ENCODE results near the gene ANKRD39.
"Not testable (repeated sequence)": the region's sequence is repeated elsewhere in the genome, so short reads cannot be mapped to it uniquely, and the experiment has no call there.

ANKRD39 gene

DNA sequence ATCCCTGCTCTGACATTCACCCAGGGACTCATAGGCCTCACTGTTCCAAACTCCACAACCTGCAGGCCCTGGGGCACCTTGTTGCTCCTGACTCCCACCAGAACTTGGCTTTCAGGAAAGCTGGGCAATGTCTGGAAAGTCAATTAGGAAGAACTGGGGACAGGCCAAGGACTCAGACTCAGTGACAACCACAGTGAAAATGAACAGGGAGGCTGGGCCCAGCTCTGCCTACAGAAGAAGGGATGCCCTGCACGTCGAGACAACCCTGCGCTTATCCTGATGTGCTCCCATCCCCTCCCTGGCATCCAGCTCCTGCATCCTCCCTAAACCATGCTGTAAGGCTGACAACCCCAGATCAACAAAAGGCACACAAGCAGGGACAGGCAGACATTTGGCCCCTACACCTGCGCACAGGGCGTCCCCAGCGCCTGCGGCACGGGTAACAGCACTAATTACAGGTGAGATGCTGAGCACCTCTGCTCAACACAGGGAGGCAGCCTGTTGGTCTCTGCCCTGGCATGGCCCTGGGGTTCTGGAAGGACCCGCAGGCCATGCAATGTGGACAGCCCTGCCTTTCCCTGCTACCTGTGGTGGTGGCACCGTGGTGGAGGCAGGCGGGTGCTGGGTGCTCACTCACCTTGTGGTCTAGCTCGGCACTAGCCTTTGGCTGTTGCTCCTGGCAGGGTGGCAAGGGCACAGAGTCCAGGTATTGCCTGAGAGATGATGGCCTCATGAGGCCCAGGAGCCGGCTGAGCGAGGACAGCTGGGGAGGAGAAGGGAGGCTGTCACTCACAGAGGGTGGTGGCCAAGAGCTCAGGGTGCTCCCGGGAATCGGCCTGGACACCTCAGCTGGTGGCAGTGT is 35.7 kb upstream of the ANKRD39 start:
- FAIRE-seq: no peak
- TF ChIP-seq POLR2A (IDR thresholded peaks at IDR 0.05; ENCODE audit: low read depth, low read length): no peak
- DNase-seq (ENCODE audit: insufficient read length, low spot score): no peak

DNA sequence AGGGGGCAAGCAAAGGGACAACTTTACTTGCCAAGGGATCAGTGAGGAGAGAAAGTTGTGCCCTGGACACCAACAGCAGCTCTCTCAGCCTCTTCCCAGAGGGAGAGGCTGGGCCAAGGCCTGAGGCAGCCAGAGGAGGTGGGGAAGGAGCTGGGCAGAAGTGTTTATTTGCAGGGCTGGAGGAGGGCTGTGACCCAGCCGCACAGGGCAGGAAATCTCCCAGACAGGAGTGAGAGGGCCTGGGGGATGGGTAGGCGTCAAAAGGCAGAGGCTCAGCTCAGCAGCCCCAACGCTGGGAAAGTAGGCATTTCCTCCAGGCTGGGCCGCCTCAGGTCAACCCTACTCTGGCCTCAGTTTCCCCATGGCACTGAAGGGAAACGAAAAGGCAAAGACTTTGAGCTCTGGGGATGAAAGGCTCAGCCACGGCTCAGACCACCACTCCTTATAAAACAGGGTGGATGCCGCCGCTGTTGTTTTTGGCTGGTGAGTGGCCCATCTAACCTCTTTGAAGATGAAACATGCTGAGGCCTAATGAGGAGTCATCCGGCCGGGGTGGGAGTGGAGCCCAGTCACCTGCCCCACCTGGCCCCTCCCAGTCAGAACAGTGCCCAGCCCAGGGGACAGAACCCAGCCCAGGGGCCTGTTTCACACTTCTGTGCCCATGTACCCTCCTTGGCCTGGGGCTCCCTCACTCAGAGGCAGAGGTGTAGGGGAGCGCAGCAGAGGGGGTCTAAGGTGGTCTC is 33.9 kb upstream of the ANKRD39 start:
- FAIRE-seq (no peak), DNase-seq (ENCODE audit: insufficient read length, low spot score) (no peak)
- no peak for TF ChIP-seq POLR2A (IDR thresholded peaks at IDR 0.05; ENCODE audit: low read depth, low read length)

DNA sequence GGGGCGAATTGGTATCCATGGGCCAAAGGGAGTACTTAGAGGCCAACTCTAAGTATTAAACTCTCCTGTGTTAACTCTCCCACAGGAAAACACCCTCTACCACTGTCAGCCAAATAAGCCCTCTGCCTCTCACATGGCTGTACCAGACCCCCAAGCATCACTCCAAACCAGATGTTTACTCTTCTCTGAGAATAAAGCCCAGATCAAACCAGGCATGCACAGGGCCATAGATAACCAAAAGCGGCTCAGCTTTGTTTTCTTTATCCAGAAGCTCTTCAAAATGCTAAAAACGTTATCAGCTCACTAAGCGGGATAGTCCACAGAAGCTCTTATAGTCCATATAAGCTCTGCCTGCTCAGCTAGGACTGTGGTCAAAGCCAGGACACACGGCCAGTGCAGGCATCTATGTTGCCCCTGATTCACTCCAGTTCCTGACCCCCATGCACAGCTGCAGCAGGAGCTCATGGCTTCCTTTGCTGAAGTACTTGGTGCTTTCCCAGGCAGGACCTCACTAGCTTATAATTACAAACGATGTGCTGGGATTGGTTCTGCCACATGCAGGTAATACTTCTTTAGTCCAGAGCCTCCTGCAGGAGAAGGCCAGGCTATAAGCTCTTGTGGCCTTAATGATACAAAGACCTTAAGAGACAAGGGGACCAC is 33.0 kb upstream of the ANKRD39 start:
- no peak for FAIRE-seq
- TF ChIP-seq POLR2A (IDR thresholded peaks at IDR 0.05; ENCODE audit: low read depth, low read length): no peak
- no peak for DNase-seq (ENCODE audit: insufficient read length, low spot score)

DNA sequence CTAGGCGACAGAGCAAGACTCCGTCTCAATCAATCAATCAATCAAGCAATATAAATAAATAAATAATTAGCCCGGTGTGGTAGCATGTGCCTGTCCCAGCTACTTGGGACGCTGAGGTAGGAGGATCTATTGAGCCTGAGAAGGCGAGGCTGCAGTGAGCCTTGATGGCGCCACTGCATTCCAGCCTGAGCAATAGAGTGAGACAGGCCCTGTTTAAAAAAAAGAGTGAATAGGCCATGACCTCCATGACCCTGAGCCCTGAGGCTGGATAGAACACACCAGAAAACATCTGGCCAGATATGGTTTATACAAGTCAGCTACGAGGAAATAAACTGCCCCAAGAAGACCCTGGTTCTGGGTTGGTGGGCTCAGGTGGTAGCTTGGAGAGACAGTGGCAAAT is 32.4 kb upstream of the ANKRD39 start:
- no peak for DNase-seq (ENCODE audit: insufficient read length, low spot score)
- no peak for TF ChIP-seq POLR2A (IDR thresholded peaks at IDR 0.05; ENCODE audit: low read depth, low read length)
- FAIRE-seq: no peak

DNA sequence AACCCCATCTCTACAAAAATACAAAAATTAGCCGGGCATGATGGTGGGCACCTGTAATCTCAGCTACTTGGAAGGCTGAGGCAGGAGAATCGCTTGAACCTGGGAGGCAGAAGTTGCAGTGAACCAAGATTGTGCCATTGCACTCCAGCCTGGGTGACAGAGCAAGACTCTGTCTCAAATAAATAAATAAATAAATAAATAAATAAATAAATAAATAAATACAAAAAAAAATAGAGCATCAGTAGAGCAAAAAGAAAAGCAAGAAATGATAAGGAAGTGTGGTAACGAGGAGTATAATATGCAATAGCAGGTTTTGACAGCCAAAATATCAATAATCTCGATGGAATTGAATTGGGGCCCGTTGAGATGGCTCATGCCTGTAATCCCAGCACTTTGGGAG is 31.7 kb upstream of the ANKRD39 start:
- FAIRE-seq; DNase-seq (ENCODE audit: insufficient read length, low spot score): not testable (repeated sequence)

DNA sequence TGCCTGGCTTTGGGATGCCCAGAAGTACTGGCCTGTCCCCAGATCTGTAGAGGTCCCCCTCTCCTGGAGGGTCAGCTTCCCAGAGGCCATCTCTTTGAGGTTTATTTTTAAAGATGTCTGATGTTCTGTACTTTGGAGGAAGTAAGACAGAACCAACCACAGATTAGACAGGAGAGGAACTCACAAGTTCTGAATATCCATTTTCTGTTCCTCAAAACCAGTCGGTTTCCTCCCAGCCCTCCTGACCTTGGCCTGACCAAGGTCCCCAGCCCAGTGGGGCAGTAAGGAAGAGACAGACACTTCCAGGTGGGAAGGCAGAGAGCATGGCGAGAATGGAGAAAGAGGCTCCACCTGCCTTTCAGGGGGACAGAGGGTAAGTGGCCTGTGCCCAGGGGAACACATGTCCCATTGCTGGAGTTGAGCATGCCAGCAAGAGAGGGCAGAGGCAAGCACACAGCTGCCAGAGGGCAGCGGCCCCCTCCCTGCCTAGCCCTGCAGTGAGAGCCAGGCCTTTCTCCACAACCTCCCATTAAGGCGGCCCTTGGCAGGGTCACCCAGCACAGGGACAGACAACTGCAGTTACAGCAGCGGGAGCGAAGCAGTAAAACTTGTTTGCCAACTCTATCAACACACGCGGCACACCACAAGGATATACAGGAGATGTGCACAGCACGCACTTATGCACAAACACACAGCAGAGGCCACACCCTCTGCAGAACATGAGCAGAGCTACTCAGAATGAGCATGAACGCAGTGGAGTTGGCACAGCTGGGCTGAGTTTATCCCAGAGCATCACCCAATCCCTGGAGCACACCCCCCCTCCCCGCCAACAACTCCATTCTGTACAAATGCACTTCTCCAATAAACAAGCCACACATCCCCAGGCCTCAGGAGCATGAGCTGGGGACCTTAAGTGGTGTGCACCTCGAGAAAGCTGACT is 30.5 kb upstream of the ANKRD39 start:
- TF ChIP-seq POLR2A (IDR thresholded peaks at IDR 0.05; ENCODE audit: low read depth, low read length): no peak
- no peak for DNase-seq (ENCODE audit: insufficient read length, low spot score)
- no peak for FAIRE-seq

GRCh38 chr2:96887493-96888012 is 29.7 kb upstream of the ANKRD39 start:
- DNase-seq (ENCODE audit: insufficient read length, low spot score): no peak
- FAIRE-seq: no peak
- TF ChIP-seq POLR2A (IDR thresholded peaks at IDR 0.05; ENCODE audit: low read depth, low read length): no peak

- no peak for TF ChIP-seq POLR2A (IDR thresholded peaks at IDR 0.05; ENCODE audit: low read depth, low read length)
- FAIRE-seq: no peak
- no peak for DNase-seq (ENCODE audit: insufficient read length, low spot score)
These were observed 27.9 kb upstream of the ANKRD39 start for GRCh38 chr2:96885432-96886347.

DNA sequence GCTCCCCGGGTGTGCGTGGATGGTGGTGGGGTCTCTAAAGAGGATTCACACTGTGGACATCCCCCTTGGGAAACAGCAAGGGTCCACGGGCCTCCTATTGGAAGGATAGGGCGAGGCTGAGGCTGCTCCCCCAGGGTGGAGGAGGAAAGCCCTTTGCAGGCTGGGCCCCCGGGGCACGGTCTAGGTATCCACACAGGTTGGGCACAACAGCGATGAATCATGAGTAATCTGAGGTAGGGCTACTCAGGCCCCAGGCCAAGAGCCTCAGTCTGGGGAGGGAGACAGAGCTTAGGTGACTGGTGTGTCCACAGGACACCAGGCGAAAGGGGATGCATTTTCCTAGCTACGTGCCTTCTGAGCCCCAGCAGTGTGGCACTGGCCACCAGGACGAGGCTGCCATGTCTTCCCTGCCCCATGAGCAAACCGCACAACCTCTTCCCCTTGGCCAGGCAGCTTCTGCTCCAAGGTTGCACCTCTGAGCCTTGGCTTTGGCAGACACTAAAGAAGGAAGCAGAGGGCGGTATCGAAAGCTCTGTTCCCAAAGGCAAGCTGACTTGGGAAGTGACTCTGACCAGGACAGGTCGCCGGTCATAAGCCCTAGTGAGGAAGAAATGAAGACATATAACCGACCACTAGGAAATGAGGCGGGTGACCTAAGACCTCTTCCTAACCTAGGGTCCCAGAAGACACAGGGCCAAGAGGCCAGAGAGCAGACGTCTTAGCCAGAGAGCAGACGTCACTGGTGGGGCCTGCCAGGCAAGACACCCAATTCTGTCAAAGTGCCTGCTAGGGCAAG is 26.7 kb upstream of the ANKRD39 start:
- TF ChIP-seq POLR2A (IDR thresholded peaks at IDR 0.05; ENCODE audit: low read depth, low read length): no peak
- FAIRE-seq: no peak
- DNase-seq (ENCODE audit: insufficient read length, low spot score): no peak

GRCh38 chr2:96883306-96883705 is 25.5 kb upstream of the ANKRD39 start:
- no peak for TF ChIP-seq POLR2A (IDR thresholded peaks at IDR 0.05; ENCODE audit: low read depth, low read length)
- DNase-seq (ENCODE audit: insufficient read length, low spot score) (no peak), FAIRE-seq (no peak)

- DNase-seq (ENCODE audit: insufficient read length, low spot score) (no peak), FAIRE-seq (no peak)
- no peak for TF ChIP-seq POLR2A (IDR thresholded peaks at IDR 0.05; ENCODE audit: low read depth, low read length)
These were observed 25.1 kb upstream of the ANKRD39 start for GRCh38 chr2:96882906-96883305.

DNA sequence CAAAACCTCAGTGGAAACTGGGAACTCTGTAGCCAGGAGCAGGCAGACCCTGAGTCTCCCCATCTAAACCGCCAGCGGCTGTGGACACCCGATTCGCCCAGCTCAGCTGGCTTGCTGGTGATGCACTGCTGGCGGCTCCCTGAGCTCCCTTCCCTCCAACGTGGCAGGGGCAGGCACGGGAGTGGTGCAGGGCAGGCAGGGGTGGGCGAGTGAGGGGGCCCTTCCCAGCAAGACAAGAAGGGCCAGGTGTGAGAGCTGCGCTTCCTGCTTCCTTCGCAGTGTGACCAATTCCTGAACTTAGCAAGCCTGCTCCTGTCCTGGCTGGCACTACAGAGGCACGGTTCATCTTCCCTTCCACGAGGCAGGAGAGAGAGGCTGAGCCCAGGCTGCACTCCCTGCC is 24.4 kb upstream of the ANKRD39 start:
- DNase-seq (ENCODE audit: insufficient read length, low spot score) (no peak), FAIRE-seq (no peak)
- no peak for TF ChIP-seq POLR2A (IDR thresholded peaks at IDR 0.05; ENCODE audit: low read depth, low read length)

All from H54 (cell line).